H1 (cell line): Measurements from ENCODE around the gene DNTTIP2. TPM values are rescaled to one million over a fixed set of nuclear protein-coding genes. Genes with fewer than 3 reads are reported as not detected.

Experiments
- CTCF ChIA-PET: fragments of 300-600 bp; sonication (Branson Sonifier 250); formaldehyde crosslinking; loops from one replicate; lab custom pipeline; 2021; ENCODE audit not compliant: partially characterized antibody; lab: Charles Lee
- POLR2A ChIA-PET: fragments of 300-600 bp; sonication (Branson Sonifier 250); formaldehyde crosslinking; loops from one replicate; lab custom pipeline; 2021; ENCODE audit warnings: inconsistent platforms; ENCODE audit not compliant: partially characterized antibody; lab: Charles Lee
- DNase-seq, 2 experiments: peaks; one replicate each; pipeline versions ENCODE4 v3.0.0 to v3.0.0-alpha.2; 2010 to 2022; ENCODE audit warnings: low spot score in 2 of 2, low read depth in 1 of 2, mixed read lengths in 1 of 2
- FAIRE-seq: peaks from 2 replicates; lab custom pipeline; 2011; peaks lifted over from hg19 to GRCh38; lab: Jason Lieb, UNC
- H2AFZ ChIP-seq: 2 replicates; pipeline ENCODE4 v1.8.1; 2012; ENCODE audit warnings: low read length, inconsistent platforms
- H2AK5ac ChIP-seq: 2 replicates; pipeline ENCODE4 v1.6.1; 2013; ENCODE audit warnings: low read depth, low read length
- H2BK120ac ChIP-seq: replicated peaks from 2 replicates; pipeline ENCODE3; 2013; ENCODE audit warnings: low read depth, low read length, inconsistent platforms
- H2BK12ac ChIP-seq: 2 replicates; pipeline ENCODE4 v1.6.1; 2013; ENCODE audit warnings: low read depth, low read length
- H2BK15ac ChIP-seq: 2 replicates; pipeline ENCODE4 v1.6.1; 2013; ENCODE audit warnings: low read length
- H2BK20ac ChIP-seq: 2 replicates; pipeline ENCODE4 v1.6.1; 2013; ENCODE audit warnings: low read length
- H2BK5ac ChIP-seq: 2 replicates; pipeline ENCODE4 v1.6.1; 2013; ENCODE audit warnings: low read depth, low read length
- H3K14ac ChIP-seq: 2 replicates; pipeline ENCODE4 v1.6.1; 2013; ENCODE audit warnings: inconsistent platforms; ENCODE audit not compliant: insufficient read length
- H3K18ac ChIP-seq: 2 replicates; pipeline ENCODE4 v1.6.1; 2013; ENCODE audit warnings: low read length; ENCODE audit errors: extremely low read depth
- H3K23ac ChIP-seq: 2 replicates; pipeline ENCODE4 v1.6.1; 2013; ENCODE audit warnings: inconsistent platforms; ENCODE audit not compliant: insufficient read length
- H3K23me2 ChIP-seq: 2 replicates; pipeline ENCODE4 v1.6.1; 2013; ENCODE audit warnings: low read depth, low read length
- H3K27ac ChIP-seq: 2 replicates; pipeline ENCODE4 v1.6.1; 2011; ENCODE audit warnings: low read depth, low read length, inconsistent platforms
- H3K27me3 ChIP-seq, 4 experiments: replicated peaks in 1 of 4; 1 replicate in 1 of 4; 2 replicates in 3 of 4; pipeline versions ENCODE4 v1.6.1 to v1.8.1; 2011 to 2013; ENCODE audit warnings: low read length in 3 of 4, mild to moderate bottlenecking in 3 of 4, inconsistent platforms in 2 of 4, mixed read lengths in 2 of 4, moderate library complexity in 1 of 4; ENCODE audit not compliant: control insufficient read depth in 3 of 4, insufficient read depth in 3 of 4; ENCODE audit errors: extremely low read depth in 1 of 4
- H3K36me3 ChIP-seq, 4 experiments: 2 replicates each; pipeline versions ENCODE4 v1.6.1 to v1.8.1; 2011 to 2013; ENCODE audit warnings: mild to moderate bottlenecking in 4 of 4, low read length in 3 of 4, moderate library complexity in 2 of 4, control low read depth in 1 of 4, inconsistent platforms in 1 of 4; ENCODE audit not compliant: insufficient read depth in 4 of 4, control insufficient read depth in 2 of 4
- H3K4ac ChIP-seq: replicated peaks from 2 replicates; pipeline ENCODE3; 2013; ENCODE audit warnings: low read length, low read depth, mixed read lengths, inconsistent platforms; ENCODE audit not compliant: insufficient read length
- H3K4me1 ChIP-seq, 4 experiments: replicated peaks in 1 of 4; 1 replicate in 1 of 4; 2 replicates in 3 of 4; pipeline versions ENCODE4 v1.6.1 to v1.8.1; 2011 to 2013; ENCODE audit warnings: low read length in 3 of 4, inconsistent platforms in 2 of 4, mixed read lengths in 1 of 4; ENCODE audit not compliant: insufficient read depth in 4 of 4, control insufficient read depth in 3 of 4
- H3K4me2 ChIP-seq, 2 experiments: 2 replicates each; pipeline versions ENCODE4 v1.6.1 to v1.8.1; 2011 to 2013; ENCODE audit warnings: low read depth in 2 of 2, low read length in 2 of 2, control low read depth in 1 of 2, inconsistent platforms in 1 of 2, mild to moderate bottlenecking in 1 of 2; ENCODE audit not compliant: insufficient read depth in 1 of 2
- H3K4me3 ChIP-seq, 4 experiments: fragments of 200-600, 300-600 bp in 1 of 4; sonication (generic), shearing (Covaris generic), sonication (Bioruptor Twin) in 1 of 4; 2 replicates each; pipeline versions ENCODE4 v1.5.1 to v1.8.1; 2011 to 2016; ENCODE audit warnings: low read length in 4 of 4, low read depth in 3 of 4, control low read depth in 2 of 4, inconsistent platforms in 2 of 4, mild to moderate bottlenecking in 2 of 4, mixed read lengths in 1 of 4, moderate library complexity in 1 of 4; ENCODE audit not compliant: insufficient read depth in 2 of 4; ENCODE audit errors: extremely low read depth in 1 of 4
- H3K56ac ChIP-seq: replicated peaks from 2 replicates; pipeline ENCODE3; 2013; ENCODE audit warnings: low read depth, mild to moderate bottlenecking, mixed read lengths, low read length, inconsistent platforms; ENCODE audit not compliant: insufficient read length
- H3K79me1 ChIP-seq: 2 replicates; pipeline ENCODE4 v1.6.1; 2013; ENCODE audit warnings: low read depth, low read length, control low read depth
- H3K79me2 ChIP-seq, 2 experiments: 2 replicates each; pipeline versions ENCODE4 v1.6.1 to v1.8.1; 2012 to 2013; ENCODE audit warnings: low read length in 2 of 2, mild to moderate bottlenecking in 2 of 2, inconsistent platforms in 1 of 2; ENCODE audit not compliant: insufficient read depth in 2 of 2, control insufficient read depth in 1 of 2
- H3K9ac ChIP-seq, 4 experiments: replicated peaks in 1 of 4; 1 replicate in 1 of 4; 2 replicates in 3 of 4; pipeline versions ENCODE4 v1.6.1 to v1.8.1; 2011 to 2013; ENCODE audit warnings: low read depth in 3 of 4, low read length in 3 of 4, control low read depth in 2 of 4, mild to moderate bottlenecking in 2 of 4, moderate library complexity in 2 of 4, inconsistent platforms in 1 of 4; ENCODE audit errors: extremely low read depth in 1 of 4
- H3K9me3 ChIP-seq, 2 experiments: 2 replicates each; pipeline versions ENCODE4 v1.6.1 to v1.8.1; 2012 to 2013; ENCODE audit warnings: mild to moderate bottlenecking in 2 of 2, moderate library complexity in 2 of 2, control low read depth in 1 of 2, inconsistent platforms in 1 of 2, low read depth in 1 of 2, low read length in 1 of 2, mixed read lengths in 1 of 2; ENCODE audit not compliant: insufficient read depth in 2 of 2
- H4K20me1 ChIP-seq, 2 experiments: replicated peaks in 1 of 2; 2 replicates each; pipeline versions ENCODE3 to v1.8.1; 2011 to 2013; ENCODE audit warnings: inconsistent platforms in 2 of 2, low read length in 2 of 2, mild to moderate bottlenecking in 1 of 2; ENCODE audit not compliant: insufficient read depth in 2 of 2, control insufficient read depth in 1 of 2
- H4K5ac ChIP-seq: 2 replicates; pipeline ENCODE4 v1.6.1; 2013; ENCODE audit warnings: low read length, low read depth, mixed read lengths, inconsistent platforms; ENCODE audit not compliant: insufficient read length
- H4K8ac ChIP-seq: 2 replicates; pipeline ENCODE4 v1.8.0; 2013; ENCODE audit warnings: mild to moderate bottlenecking, moderate library complexity, low read length, inconsistent platforms; ENCODE audit not compliant: insufficient read depth; ENCODE audit errors: extremely low read depth
- H4K91ac ChIP-seq: replicated peaks from 2 replicates; pipeline ENCODE3; 2013; ENCODE audit warnings: low read length, mixed read lengths, inconsistent platforms; ENCODE audit not compliant: insufficient read length
- BRCA1 ChIP-seq: IDR thresholded peaks from 2 replicates; pipeline ENCODE4 v1.6.1; 2012; ENCODE audit warnings: low read depth, low read length, improper control_type of control experiment
- CHD2 ChIP-seq: IDR thresholded peaks from 2 replicates; pipeline ENCODE4 v1.6.1; 2012; ENCODE audit warnings: low read length, improper control_type of control experiment
- CTCF ChIP-seq, 3 experiments: IDR thresholded peaks; 1 replicate in 2 of 3; 2 replicates in 1 of 3; pipeline versions ENCODE4 v1.5.1 to v1.6.1; 2011; ENCODE audit warnings: low read length in 3 of 3, mild to moderate bottlenecking in 3 of 3, inconsistent platforms in 2 of 3, low read depth in 1 of 3, moderate library complexity in 1 of 3; ENCODE audit not compliant: insufficient read depth in 1 of 3; ENCODE audit errors: control extremely low read depth in 1 of 3
- GABPA ChIP-seq: IDR thresholded peaks from 2 replicates; pipeline ENCODE4 v1.6.1; 2011; ENCODE audit warnings: mild to moderate bottlenecking, low read length, moderate library complexity, borderline replicate concordance; ENCODE audit not compliant: insufficient read depth
- GTF2F1 ChIP-seq: IDR thresholded peaks from 2 replicates; pipeline ENCODE4 v1.6.1; 2012; ENCODE audit warnings: low read depth, low read length, improper control_type of control experiment, borderline replicate concordance
- JUND ChIP-seq: IDR thresholded peaks from 2 replicates; pipeline ENCODE4 v1.6.1; 2011; ENCODE audit warnings: mild to moderate bottlenecking, improper control_type of control experiment, low read length
- POLR2AphosphoS5 ChIP-seq: IDR thresholded peaks from 2 replicates; pipeline ENCODE4 v1.6.1; 2011; ENCODE audit warnings: low read depth, low read length
- RAD21 ChIP-seq, 2 experiments: IDR thresholded peaks in 1 of 2; conservative IDR thresholded peaks in 1 of 2; 2 replicates each; pipeline ENCODE4 v1.6.1; 2011; ENCODE audit warnings: low read depth in 2 of 2, low read length in 2 of 2, improper control_type of control experiment in 1 of 2, inconsistent platforms in 1 of 2, mild to moderate bottlenecking in 1 of 2, moderate library complexity in 1 of 2
- SIN3A ChIP-seq, 2 experiments: IDR thresholded peaks in 1 of 2; conservative IDR thresholded peaks in 1 of 2; 2 replicates each; pipeline ENCODE4 v1.6.1; 2011 to 2012; ENCODE audit warnings: low read length in 2 of 2, improper control_type of control experiment in 1 of 2, low read depth in 1 of 2, mild to moderate bottlenecking in 1 of 2
- SP2 ChIP-seq: IDR thresholded peaks from 2 replicates; pipeline ENCODE4 v1.6.1; 2012; ENCODE audit warnings: mild to moderate bottlenecking, low read length, inconsistent platforms
- TEAD4 ChIP-seq: IDR thresholded peaks from 2 replicates; pipeline ENCODE4 v1.6.1; 2012; ENCODE audit warnings: low read depth, low read length, inconsistent platforms, mixed read lengths
- WGBS, 2 experiments: shearing (Covaris generic) in 1 of 2; methylation state at CpG; one replicate each; pipeline versions ENCODE4 v1.1.6 to v1.1.7; 2013 to 2015; ENCODE audit warnings: low lambda C conversion rate in 2 of 2, mixed read lengths in 2 of 2, inconsistent platforms in 1 of 2, low coverage in 1 of 2, missing lambda C conversion rate in 1 of 2; ENCODE audit not compliant: insufficient replicate concordance in 2 of 2, insufficient coverage in 1 of 2, insufficient read length in 1 of 2; ENCODE audit errors: extremely low coverage in 1 of 2, missing lambda C conversion rate in 1 of 2; 5-methylcytosine and 5-hydroxymethylcytosine counted together
- polyA plus RNA-seq, 7 experiments: library from polyadenylated mRNA; depleted of rRNA in 3 of 7; stranded (reverse) in 5 of 7; unstranded in 2 of 7; fragments of >200 nt in 5 of 7; fragments of 200-250 nt in 2 of 7; gene quantifications; 1 replicate in 5 of 7; 2 replicates in 1 of 7; 4 replicates in 1 of 7; pipeline versions ENCODE4 v1.2.1 to v1.2.3, GENCODE V29; 2011 to 2013; ENCODE audit warnings: missing spikeins in 2 of 7, mixed read lengths in 2 of 7
- total RNA-seq: library from RNA; stranded (reverse); fragmentation: NEBNext Ultra II Directional; extraction: Animal tissue kit (Norgen Biotek cat#: 25700); gene quantifications from 2 replicates; pipeline ENCODE4 v1.2.1, GENCODE V29; 2021

Gene DNTTIP2
- total and polyA plus RNA-seq, 2 of the 8 experiments (the other 6 are each of a cell fraction or from before 2014, with no cell fraction given) = 6.3 to 80.4 TPM

GRCh38 chr1:93880731-93881130, 1.7 kb upstream of the DNTTIP2 start:
- H3K18ac ChIP-seq = no peak overlapping the region
- WGBS, 2 experiments = 83% methylated on average over 2 of the region's 2 CpGs; no CpG with 5 or more reads in 1 of the 2 experiments
- TF ChIP-seq GABPA (no peak), JUND (no peak), GTF2F1 (no peak), SP2 (no peak), SIN3A (conservative IDR thresholded peaks at IDR 0.05 in 1 of 2, IDR thresholded peaks at IDR 0.05 in 1 of 2; ENCODE audit: low read depth in 1 of 2, low read length in 2 of 2) (no peak), BRCA1 (no peak), CHD2 (no peak), CTCF (IDR thresholded peaks at IDR 0.05; ENCODE audit: control extremely low read depth in 1 of 3, insufficient read depth in 1 of 3, low read depth in 1 of 3, low read length in 3 of 3) (no peak), POLR2AphosphoS5 (no peak), TEAD4 (no peak), RAD21 (IDR thresholded peaks at IDR 0.05 in 1 of 2, conservative IDR thresholded peaks at IDR 0.05 in 1 of 2; ENCODE audit: low read depth in 2 of 2, low read length in 2 of 2) (no peak)

More at GRCh38 chr1:93880731-93881130, 1.7 kb upstream of the DNTTIP2 start:
- H2BK120ac ChIP-seq = no peak overlapping the region
- H3K14ac ChIP-seq = no peak overlapping the region
- no peak overlapping the region for H2BK15ac ChIP-seq
- H3K4me1 ChIP-seq = peaks cover 0 to 2% (median 0%) of the 10 kb centered on the region in 4 experiments; a peak in 5 of 7 replicates
- no peak overlapping the region for H4K8ac ChIP-seq
- peaks cover 2% of the 10 kb centered on the region; the same call in 1 of the 2 replicates for H3K23me2 ChIP-seq
- no peak overlapping the region for H3K4ac ChIP-seq
- H3K23ac ChIP-seq = no peak overlapping the region
- H3K79me2 ChIP-seq = peaks cover 20 to 32% of the 10 kb centered on the region in 2 experiments
- POLR2A ChIA-PET = interaction anchor here (2.9 kb wide), 1 partner anchor 29 kb away, joined by 20 read pairs; the partner anchor contains the start of gene GCLM
- no peak for FAIRE-seq
- H3K27ac ChIP-seq = no peak overlapping the region
- peaks cover 2 to 3% of the 10 kb centered on the region in 2 experiments for H4K20me1 ChIP-seq
- H3K4me2 ChIP-seq = no peak overlapping the region
- H2BK5ac ChIP-seq = no peak overlapping the region
- no peak overlapping the region for H3K9ac ChIP-seq
- CTCF ChIA-PET = no interaction called here
- no peak for DNase-seq
- H3K27me3 ChIP-seq = no peaks in the 10 kb centered on the region
- no peak overlapping the region for H3K4me3 ChIP-seq
- H3K9me3 ChIP-seq = no peaks in the 10 kb centered on the region
- peaks cover 6% of the 10 kb centered on the region for H3K79me1 ChIP-seq
- H2BK20ac ChIP-seq = no peak overlapping the region
- no peak overlapping the region for H2BK12ac ChIP-seq
- no peak overlapping the region for H2AFZ ChIP-seq
- H2AK5ac ChIP-seq = no peak overlapping the region
- H3K56ac ChIP-seq = no peak overlapping the region
- no peak overlapping the region for H4K91ac ChIP-seq
- peaks cover 7 to 20% (median 13%) of the 10 kb centered on the region in 4 experiments for H3K36me3 ChIP-seq
- no peak overlapping the region for H4K5ac ChIP-seq
